Activated CD4-positive, CD25-positive, alpha-beta regulatory T cell (primary cell): Measurements from ENCODE around the gene TOR4A.

ENCODE experiments used
- DNase-seq, 4 experiments: peaks; one replicate each; lab custom pipeline; 2025; lab: John Stamatoyannopoulos, UW

The TOR4A gene

GRCh38 chr9:137306850-137307254 lies 29.3 kb downstream of the TOR4A start:
- DNase-seq = no peak

DNA sequence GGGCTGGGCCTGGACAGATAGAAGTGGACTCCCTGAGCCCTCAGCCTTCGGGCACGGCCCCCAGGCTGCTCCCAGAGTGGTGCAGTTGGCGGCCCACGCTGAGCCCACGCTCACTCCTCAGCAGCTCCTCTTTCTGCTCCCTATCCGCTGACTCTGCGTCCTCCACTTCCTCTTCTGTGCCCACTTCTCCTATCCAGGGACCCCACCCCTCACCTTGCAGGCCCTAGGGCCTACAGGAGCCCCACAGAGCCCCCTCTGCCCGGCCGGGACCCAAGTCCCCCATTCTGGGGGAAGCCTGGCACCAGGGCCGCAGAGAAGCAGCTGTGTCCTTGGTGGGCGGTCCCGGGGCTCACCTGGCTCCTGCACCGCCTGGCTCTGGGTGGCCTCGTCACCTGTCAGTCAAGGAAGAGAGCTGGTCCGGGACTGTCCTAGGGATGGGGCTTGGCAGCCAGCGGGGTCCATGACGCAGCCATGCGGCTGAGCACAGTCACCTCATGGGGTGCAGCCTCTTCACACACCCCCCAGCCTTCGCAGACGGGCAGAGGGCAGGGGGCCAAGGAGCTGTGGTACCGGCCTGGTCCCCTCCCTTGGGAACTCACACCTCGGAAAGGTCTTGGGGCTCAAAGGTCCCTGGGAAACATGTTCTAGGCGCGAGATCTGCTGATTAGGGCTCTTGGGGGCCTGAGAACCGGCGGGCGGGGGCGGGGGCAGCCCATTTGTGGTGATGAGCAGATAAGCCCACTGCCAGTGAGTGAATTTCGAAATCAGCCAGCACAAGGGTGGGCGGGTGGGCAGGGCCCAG lies 29.9 kb downstream of the TOR4A start:
- DNase-seq = no peak

DNA sequence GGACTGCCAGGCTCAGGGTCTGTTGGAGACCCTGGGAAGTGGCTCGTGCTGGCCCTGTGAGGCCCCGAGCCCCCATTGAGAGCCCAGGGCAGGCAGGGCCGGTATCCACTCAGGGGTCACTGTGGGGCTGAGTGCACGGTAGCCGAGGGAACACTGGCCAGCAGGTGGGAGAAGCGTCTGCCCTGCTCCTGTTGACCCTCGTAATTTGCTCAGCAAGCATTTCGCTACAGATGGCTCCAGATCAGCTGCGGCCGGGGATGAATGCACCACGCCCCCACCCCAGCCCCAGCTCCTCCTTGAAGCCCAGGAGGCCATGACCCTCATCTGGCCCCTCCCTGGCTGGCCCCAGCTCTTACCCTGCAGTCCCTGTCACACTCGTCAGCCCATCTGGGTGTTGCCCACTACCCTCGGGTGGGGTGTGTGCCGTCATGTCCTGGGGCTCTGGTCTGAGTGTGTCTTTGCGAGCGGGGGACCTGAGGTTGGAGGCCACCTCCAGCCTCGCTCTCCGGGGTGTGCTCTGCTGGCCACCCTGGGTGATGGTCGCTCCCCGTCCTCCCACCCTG lies 30.6 kb downstream of the TOR4A start:
- DNase-seq = no peak

DNA sequence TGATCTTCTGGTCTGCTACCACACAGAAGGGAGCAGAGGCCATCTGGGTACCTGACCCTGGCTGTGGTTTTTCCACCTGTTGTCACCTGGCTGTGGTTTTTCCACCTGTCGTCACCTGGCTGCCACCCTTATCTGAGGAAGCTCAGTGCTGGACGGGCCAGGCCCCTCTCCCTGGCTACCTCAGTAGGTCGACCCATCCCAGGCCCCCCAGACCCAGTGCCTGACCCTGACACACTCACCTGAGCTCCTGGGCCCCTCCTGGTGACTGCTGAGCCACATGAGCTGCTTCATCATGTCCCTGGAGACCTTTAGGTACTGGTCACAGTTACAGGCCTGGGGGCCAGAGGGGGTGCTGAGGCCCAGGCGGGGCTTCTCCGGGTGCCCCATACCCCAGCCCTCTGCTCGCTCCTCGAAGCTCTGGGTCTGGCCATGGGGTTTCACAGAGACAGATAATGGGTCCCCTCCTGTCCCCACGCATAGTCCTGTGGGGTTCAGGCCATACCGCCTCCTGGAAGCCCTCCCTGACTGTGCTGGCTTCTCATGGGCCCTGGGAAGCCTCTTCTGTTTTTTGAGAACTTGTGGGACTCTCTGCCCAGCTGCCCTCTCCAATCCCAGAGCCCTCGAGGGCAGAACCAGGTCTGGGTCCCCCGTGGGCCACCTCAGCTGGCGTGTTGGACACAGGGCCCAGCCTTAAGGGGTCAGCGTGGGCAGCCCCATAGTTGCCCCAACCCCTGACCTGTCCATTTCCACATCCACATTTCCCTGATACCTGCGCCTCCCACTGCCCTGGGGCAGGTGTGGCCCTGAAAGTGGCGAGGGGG lies 32.1 kb downstream of the TOR4A start:
- no peak for DNase-seq

DNA sequence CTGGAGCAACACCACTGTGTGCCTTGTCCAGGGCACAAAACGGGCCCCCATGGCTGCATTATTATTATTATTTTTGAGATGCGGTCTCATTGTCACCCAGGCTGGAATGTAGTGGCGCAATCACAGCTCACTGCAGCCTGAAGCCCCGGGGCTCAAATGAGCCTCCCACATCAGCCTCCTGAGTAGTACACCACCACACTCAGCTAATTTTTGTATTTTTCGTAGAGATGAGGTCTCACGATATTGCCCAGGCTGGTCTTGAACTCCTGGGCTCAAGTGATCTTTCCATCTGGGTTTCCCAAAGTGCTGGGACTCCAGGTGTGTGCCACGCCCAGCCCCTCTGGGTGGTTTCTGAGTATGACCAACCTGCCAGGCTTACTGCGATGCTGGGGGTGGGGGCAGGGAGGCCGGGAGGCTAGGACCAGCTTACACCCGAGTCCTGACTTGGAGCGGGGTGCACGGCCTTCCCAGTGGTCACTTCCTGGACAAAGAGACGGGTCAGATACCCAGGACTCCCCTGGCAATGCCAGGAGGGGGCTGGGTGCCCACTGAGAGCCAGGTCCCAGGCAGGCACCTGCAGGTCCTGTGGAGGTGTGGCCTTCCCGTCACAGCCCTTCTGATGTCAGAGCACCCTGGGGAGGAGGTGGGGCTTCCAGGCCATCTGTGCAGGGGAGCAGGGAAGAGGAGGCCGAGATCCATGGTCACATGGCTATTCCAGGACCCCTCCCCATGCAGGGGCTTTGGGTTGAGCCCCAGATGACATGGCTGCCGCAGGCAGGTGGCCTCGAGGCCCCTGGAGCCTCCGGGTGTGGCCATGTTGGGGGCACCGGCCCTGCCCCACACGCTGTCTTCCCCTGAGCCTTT lies 32.9 kb downstream of the TOR4A start:
- DNase-seq = no peak

DNA sequence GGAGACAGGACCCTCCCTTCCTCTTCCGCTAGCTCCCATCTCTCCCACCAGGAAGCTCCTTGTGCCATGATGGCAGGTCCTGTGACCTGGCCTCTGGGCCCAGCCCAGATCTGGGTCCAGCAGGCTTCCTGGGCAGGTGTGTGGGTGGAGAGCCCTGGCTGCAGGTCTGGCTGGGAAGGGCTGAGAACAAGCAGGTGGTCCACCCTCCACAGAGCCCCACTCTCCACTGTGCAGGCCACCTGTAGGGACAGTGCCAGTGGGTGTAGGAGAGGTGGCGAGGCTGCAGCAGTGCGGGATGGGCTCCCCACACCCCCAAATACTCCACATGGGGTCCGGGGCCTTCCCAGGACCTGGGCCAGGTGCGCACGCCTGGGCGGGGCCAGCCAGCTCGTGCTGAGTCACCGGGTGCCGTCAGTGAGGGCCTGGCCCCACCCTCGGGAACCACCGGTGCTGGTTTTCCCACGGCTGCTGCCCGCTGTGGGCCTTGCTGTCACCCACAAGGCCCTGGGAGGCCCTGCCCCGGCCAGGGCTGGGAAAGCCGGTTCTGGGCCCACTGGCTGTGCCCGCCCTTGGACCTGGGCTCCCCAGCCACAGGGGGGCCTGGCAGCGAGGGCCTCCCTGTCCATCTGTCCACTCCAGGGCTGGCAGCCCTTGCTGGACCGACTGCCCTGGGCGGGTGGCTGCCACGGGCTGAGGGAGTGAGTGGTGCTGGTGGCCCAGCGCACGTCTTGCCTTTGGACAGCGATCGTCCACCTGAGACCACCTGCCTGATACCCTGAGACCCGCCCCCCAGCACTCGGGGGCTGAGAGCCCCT lies 33.9 kb downstream of the TOR4A start:
- no peak for DNase-seq

DNA sequence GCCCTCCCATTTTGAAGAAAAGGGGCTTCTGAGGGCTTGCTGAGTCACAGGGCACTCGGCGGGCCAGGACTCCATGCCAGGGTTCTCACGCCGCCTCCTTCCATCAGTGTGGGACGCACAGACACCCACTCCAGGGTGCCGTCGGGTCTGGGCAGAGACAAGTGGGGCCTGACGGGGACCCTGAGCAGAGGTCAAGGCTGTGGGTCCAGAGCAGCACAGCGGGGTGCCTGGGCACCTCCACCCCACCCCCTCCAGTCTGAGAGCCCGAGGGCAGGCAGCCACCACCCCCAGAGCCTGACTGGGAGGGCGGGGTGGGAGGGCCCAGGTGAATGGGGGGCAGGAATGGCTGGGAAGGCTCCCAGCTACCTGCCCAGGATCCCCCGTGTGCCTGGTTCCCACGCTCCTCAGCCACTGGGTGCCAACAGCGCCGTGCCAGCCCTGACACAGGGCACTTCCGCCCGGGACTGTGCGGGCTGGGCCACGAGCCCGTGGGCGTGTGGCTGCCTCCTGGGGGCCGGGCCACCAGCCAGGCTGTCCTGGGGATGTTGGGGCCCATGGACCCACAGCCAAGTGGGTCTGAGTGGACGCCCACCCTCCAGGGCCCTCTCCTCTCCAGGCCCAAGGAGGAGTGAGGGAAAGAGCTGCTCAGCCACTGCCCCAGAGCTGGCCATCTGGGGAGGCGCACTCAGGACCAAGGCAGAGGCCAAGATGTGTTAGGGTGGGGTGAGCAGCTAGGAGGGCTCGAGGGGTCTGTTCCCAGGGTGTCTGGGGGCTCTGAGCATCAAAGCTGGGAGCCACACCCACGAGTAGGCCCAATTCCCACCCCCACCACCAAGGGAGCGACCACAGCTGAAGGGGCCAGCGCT lies 34.7 kb downstream of the TOR4A start:
- DNase-seq = no peak

DNA sequence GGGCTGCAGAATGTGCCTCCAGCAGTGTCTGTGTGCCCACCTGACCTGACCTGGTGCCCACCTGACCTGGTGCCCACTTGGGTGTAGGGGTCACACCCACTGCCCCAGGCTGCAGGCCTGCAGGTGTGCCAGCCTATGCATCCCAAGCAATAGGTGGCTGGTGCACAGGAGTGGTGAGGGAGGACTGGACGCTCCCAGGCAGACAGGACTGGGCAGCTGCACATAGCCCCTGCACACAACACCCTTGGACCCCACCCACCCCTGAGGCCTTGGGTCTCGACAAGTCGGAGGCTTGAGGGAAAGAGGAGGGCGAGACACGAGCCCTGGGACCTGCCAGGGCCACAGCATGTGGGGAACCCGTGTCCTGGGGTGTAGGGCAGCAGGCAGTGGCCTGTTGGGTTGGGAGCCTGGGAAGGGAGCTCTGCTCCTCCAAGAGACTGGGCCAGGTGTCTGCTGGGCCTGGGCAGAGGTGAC lies 35.4 kb downstream of the TOR4A start:
- no peak for DNase-seq

- no peak for DNase-seq
These were observed 35.9 kb downstream of the TOR4A start for GRCh38 chr9:137313326-137313936.

GRCh38 chr9:137313956-137314560 lies 36.5 kb downstream of the TOR4A start:
- no peak for DNase-seq

DNA sequence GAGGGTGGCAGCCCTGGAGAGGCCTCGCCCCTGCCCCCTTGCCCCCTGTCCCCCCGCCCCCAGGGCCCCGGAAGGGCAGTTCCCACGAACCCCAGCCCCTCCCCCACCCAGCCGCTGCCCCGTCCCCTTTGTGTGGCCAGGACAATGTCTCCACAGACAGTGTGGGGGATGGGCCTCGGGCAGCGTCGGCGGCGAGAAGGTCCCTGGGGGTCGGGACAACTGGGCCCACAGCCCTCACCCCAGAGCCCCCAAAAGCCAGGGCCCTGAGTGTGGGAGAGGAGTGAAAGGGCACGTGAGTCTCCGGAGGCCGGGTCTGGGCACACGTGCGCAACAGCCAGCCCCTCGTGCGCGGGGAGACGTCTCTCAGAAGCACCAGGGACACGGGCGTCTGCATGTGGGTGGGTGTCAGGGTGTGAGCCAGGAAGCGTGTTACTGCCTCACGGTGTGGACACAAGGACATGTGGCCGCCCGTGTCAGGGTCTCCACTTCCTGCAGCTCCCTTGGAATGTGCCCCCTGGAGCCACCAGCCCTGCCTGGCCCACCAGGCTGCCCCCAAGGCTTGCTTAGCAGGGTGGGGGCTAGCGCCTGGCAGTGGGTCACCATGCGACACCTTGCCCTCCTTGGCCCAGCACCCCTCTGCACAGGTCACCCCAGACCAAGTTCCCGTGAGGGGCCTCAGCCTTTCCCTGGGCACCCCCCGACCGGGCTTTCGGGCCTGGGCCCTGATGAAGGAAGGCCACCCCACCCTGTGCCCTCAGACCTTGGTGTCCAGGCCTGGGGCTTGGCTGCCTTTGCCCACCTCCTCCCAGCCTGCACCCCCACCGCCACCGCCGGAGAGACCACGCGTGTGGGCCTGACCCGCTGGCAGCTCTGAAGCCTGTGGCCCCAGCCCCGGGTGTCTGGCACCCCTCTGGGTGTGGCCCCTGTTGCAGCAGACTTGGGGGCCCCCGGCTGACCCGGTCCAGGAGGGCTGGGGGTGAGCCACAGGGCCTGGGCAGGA lies 37.3 kb downstream of the TOR4A start:
- DNase-seq = no peak

GRCh38 chr9:137315581-137316011 lies 38.1 kb downstream of the TOR4A start:
- DNase-seq = no peak

- DNase-seq = no peak
These were observed 38.8 kb downstream of the TOR4A start for GRCh38 chr9:137316012-137316981.

DNA sequence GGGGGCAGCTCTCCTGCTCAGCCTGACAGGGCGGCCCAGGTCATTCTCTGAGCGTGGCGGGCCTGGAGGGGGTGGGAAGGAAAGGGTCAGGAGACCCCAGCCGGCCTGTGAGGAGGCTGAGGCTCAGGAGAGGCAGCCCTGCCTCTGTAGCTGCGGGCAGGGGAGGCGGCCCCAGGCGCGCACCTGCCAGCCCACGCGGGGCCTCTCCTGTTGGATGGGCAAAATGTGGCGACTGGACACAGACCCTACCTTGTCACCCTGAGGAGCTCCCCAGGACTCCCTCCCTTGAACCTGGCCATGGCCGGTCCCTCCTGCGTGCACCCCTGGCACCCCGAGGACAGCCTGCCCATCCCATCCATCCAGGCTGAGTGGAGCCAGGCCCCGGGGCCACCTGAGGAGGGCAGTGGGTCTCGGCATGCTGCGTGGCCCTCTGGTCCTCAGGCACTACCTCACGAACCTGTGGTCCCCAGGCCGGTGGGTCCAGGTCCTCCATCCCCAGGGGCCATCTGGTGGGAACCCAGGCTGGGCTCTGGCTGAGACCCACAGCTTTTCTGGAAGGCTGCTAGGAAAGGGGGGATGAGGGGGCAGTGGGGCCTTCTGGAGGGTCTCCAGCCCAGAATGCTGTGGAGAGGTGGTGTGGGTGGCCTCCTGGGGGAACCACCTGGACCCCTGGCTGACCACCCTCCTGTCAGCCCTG lies 39.6 kb downstream of the TOR4A start:
- no peak for DNase-seq

- DNase-seq = no peak
These were observed 40.4 kb downstream of the TOR4A start for GRCh38 chr9:137317718-137318511.
